Mesendoderm (in vitro differentiated cells): ENCODE data around the gene SLC44A2.

ENCODE experiments used
- DNase-seq: peaks from one replicate; pipeline ENCODE4 v3.0.0; 2013
- H2AK5ac ChIP-seq: 2 replicates; pipeline ENCODE4 v1.6.1; 2013; ENCODE audit warnings: low read length, inconsistent platforms
- H2BK120ac ChIP-seq: 2 replicates; pipeline ENCODE4 v1.6.1; 2013; ENCODE audit warnings: low read depth, mild to moderate bottlenecking, low read length, moderate library complexity, mixed read lengths
- H2BK15ac ChIP-seq: replicated peaks from 2 replicates; pipeline ENCODE4 v1.6.1; 2013; ENCODE audit warnings: low read depth, mild to moderate bottlenecking, moderate library complexity
- H2BK5ac ChIP-seq: 2 replicates; pipeline ENCODE4 v1.6.1; 2013; ENCODE audit warnings: low read length, inconsistent platforms
- H3K18ac ChIP-seq: 2 replicates; pipeline ENCODE4 v1.6.1; 2013; ENCODE audit warnings: mild to moderate bottlenecking, low read length, mixed read lengths
- H3K23ac ChIP-seq: one replicate; pipeline ENCODE4 v1.6.1; 2013; ENCODE audit warnings: low read length
- H3K27ac ChIP-seq: 2 replicates; pipeline ENCODE4 v1.5.1; 2013; ENCODE audit warnings: low read depth, mild to moderate bottlenecking, inconsistent platforms, low read length, moderate library complexity
- H3K27me3 ChIP-seq: 2 replicates; pipeline ENCODE4 v1.6.1; 2013; ENCODE audit warnings: low read length, control low read depth, mild to moderate bottlenecking, inconsistent platforms; ENCODE audit not compliant: insufficient read depth, poor library complexity
- H3K36me3 ChIP-seq: 2 replicates; pipeline ENCODE4 v1.6.1; 2013; ENCODE audit warnings: low read length, inconsistent platforms; ENCODE audit not compliant: control insufficient read depth, insufficient read depth
- H3K4ac ChIP-seq: one replicate; pipeline ENCODE4 v1.6.1; 2013; ENCODE audit warnings: low read depth, mild to moderate bottlenecking, low read length, moderate library complexity
- H3K4me1 ChIP-seq: 2 replicates; pipeline ENCODE4 v1.6.1; 2013; ENCODE audit warnings: low read depth, low read length, inconsistent platforms; ENCODE audit not compliant: control insufficient read depth
- H3K4me2 ChIP-seq: 2 replicates; pipeline ENCODE4 v1.6.1; 2013; ENCODE audit warnings: low read length
- H3K4me3 ChIP-seq: 2 replicates; pipeline ENCODE4 v1.5.1; 2013; ENCODE audit warnings: mild to moderate bottlenecking, low read length
- H3K56ac ChIP-seq: one replicate; pipeline ENCODE4 v1.6.1; 2013; ENCODE audit warnings: low read length
- H3K79me1 ChIP-seq: 2 replicates; pipeline ENCODE4 v1.6.1; 2013; ENCODE audit warnings: low read length, inconsistent platforms
- H3K79me2 ChIP-seq: 2 replicates; pipeline ENCODE4 v1.6.1; 2013; ENCODE audit warnings: mild to moderate bottlenecking, low read length; ENCODE audit not compliant: control insufficient read depth, insufficient read depth
- H3K9ac ChIP-seq: 2 replicates; pipeline ENCODE4 v1.6.1; 2013; ENCODE audit warnings: low read length, inconsistent platforms
- H4K5ac ChIP-seq: one replicate; pipeline ENCODE4 v1.6.1; 2013; ENCODE audit warnings: low read length
- H4K8ac ChIP-seq: one replicate; pipeline ENCODE4 v1.6.1; 2013; ENCODE audit warnings: low read depth, mild to moderate bottlenecking, control low read depth, low read length, moderate library complexity
- WGBS: extraction: QIAGEN DNeasy Blood & Tissue Kit; methylation state at CpG from one replicate; pipeline ENCODE4 v1.1.7; 2013; ENCODE audit warnings: low lambda C conversion rate, missing lambda C conversion rate; ENCODE audit not compliant: insufficient coverage; ENCODE audit errors: extremely low coverage; 5-methylcytosine and 5-hydroxymethylcytosine counted together

The SLC44A2 gene

GRCh38 chr19:10686661-10687517, 61.5 kb downstream of the SLC44A2 start:
- Histone ChIP-seq H4K8ac (no peak overlapping the region), H3K79me2 (peaks cover 29% of the 10 kb centered on the region), H3K79me1 (peaks cover 28% of the 10 kb centered on the region), H4K5ac (no peak overlapping the region), H3K27me3 (no peaks in the 10 kb centered on the region), H3K4me3 (no peak overlapping the region), H2BK5ac (no peak overlapping the region), H3K36me3 (peaks cover 59% of the 10 kb centered on the region), H3K4ac (no peak overlapping the region), H3K27ac (no peak overlapping the region), H3K4me1 (no peaks in the 10 kb centered on the region), H2BK120ac (no peak overlapping the region), H2AK5ac (no peak overlapping the region), H3K56ac (no peak overlapping the region), H3K4me2 (no peak overlapping the region), H3K9ac (no peak overlapping the region), H2BK15ac (no peak overlapping the region), H3K18ac (no peak overlapping the region), H3K23ac (no peak overlapping the region)
- DNase-seq, result no peak
- WGBS, result no CpG with 5 or more reads among the region's 31 CpGs

GRCh38 chr19:10687518-10688288, 62.4 kb downstream of the SLC44A2 start:
- Histone ChIP-seq H3K27me3 (no peaks in the 10 kb centered on the region), H3K79me1 (peaks cover 23% of the 10 kb centered on the region), H3K23ac (no peak overlapping the region), H2AK5ac (no peak overlapping the region), H3K56ac (no peak overlapping the region), H3K27ac (no peak overlapping the region), H3K4me3 (no peak overlapping the region), H3K79me2 (peaks cover 23% of the 10 kb centered on the region), H2BK15ac (no peak overlapping the region), H3K9ac (no peak overlapping the region), H3K4me2 (no peak overlapping the region), H3K4ac (no peak overlapping the region), H3K36me3 (peaks cover 55% of the 10 kb centered on the region), H4K8ac (no peak overlapping the region), H3K4me1 (no peaks in the 10 kb centered on the region), H3K18ac (no peak overlapping the region), H2BK120ac (no peak overlapping the region), H2BK5ac (no peak overlapping the region), H4K5ac (no peak overlapping the region)
- no CpG with 5 or more reads among the region's 25 CpGs for WGBS
- no peak for DNase-seq

GRCh38 chr19:10688545-10689280, 63.4 kb downstream of the SLC44A2 start:
- Histone ChIP-seq H3K4me2 (no peak overlapping the region), H2BK120ac (no peak overlapping the region), H3K4ac (no peak overlapping the region), H3K4me3 (no peak overlapping the region), H3K79me1 (peaks cover 19% of the 10 kb centered on the region), H4K8ac (no peak overlapping the region), H3K56ac (no peak overlapping the region), H2BK15ac (no peak overlapping the region), H3K27me3 (no peaks in the 10 kb centered on the region), H3K36me3 (peaks cover 45% of the 10 kb centered on the region), H2BK5ac (no peak overlapping the region), H3K4me1 (no peaks in the 10 kb centered on the region), H3K23ac (no peak overlapping the region), H4K5ac (no peak overlapping the region), H3K18ac (no peak overlapping the region), H2AK5ac (no peak overlapping the region), H3K27ac (no peak overlapping the region), H3K79me2 (peaks cover 19% of the 10 kb centered on the region), H3K9ac (no peak overlapping the region)
- WGBS, result no CpG with 5 or more reads among the region's 27 CpGs
- no peak for DNase-seq

DNA sequence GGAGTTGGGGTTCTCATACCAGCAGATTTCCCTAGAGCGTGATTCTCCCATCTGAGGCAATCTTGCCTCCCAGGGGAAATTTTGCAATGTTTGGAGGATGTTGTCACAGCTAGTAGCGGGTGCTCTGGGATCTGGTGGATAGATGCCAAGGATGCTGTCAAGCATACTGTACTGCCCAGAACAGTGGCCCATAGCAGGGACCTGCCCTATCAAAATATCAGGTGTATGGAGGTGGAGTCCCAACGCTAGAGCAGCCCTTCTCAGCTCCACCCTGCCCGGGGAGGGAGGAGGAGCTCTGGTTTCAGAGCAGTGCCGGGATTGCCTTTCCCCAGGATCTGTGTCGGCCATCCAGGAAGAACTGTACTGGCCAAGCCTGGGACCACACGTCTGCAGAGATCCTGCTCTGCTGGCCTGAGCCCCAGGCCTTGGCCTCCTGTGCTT, 65.0 kb downstream of the SLC44A2 start:
- Histone ChIP-seq H3K36me3 (peaks cover 37% of the 10 kb centered on the region), H3K56ac (no peak overlapping the region), H3K4me3 (no peak overlapping the region), H2BK15ac (no peak overlapping the region), H2BK120ac (no peak overlapping the region), H3K9ac (no peak overlapping the region), H3K27ac (no peak overlapping the region), H3K4me2 (no peak overlapping the region), H4K5ac (no peak overlapping the region), H3K18ac (no peak overlapping the region), H3K79me2 (peaks cover 10% of the 10 kb centered on the region), H3K23ac (no peak overlapping the region), H2BK5ac (no peak overlapping the region), H3K79me1 (peaks cover 15% of the 10 kb centered on the region), H3K27me3 (no peaks in the 10 kb centered on the region), H3K4ac (no peak overlapping the region), H2AK5ac (no peak overlapping the region), H4K8ac (no peak overlapping the region), H3K4me1 (no peaks in the 10 kb centered on the region)
- no CpG with 5 or more reads among the region's 7 CpGs for WGBS
- DNase-seq, result peak; percentile 25

DNA sequence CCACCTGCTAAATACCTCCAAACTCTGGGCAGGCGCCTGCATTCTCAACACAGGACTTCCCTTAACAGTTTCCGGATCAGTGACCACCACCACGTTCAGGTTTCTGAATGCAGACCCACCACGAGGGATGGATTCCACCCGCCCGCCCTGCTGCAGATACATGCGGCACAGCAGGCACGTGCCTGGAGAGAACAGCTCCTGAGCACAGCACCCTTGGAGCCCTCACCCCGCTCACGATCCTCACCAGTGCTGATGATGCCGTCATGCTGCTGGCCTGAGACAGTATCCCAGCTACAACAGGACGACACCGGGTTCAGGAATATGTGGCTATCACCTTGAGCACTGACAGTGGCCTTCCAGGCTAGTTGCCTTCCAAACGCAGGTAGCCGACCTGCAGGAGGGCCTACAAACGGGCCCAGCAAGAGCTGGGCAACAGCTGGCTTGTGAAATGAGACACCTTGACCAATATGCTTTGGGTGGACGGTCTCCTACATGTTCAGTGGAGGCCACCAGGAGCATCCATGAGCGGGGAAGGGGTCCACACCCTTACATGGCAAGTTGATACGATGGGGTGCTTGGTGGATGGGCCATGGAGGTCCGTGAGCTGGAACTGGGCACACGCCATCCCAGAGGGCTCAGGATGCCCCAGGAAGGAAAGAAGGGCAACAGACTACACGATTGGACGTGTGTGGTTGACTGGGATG, 66.0 kb downstream of the SLC44A2 start:
- H3K79me1 ChIP-seq, result peaks cover 11% of the 10 kb centered on the region
- no peak overlapping the region for H4K8ac ChIP-seq
- H4K5ac ChIP-seq, result no peak overlapping the region
- H2AK5ac ChIP-seq, result no peak overlapping the region
- DNase-seq, result no peak
- H3K56ac ChIP-seq, result no peak overlapping the region
- H3K4me1 ChIP-seq, result no peaks in the 10 kb centered on the region
- H3K18ac ChIP-seq, result no peak overlapping the region
- no peak overlapping the region for H3K9ac ChIP-seq
- H2BK5ac ChIP-seq, result no peak overlapping the region
- no peak overlapping the region for H3K4ac ChIP-seq
- peaks cover 32% of the 10 kb centered on the region for H3K36me3 ChIP-seq
- no CpG with 5 or more reads among the region's 23 CpGs for WGBS
- no peak overlapping the region for H3K27ac ChIP-seq
- no peak overlapping the region for H2BK120ac ChIP-seq
- H2BK15ac ChIP-seq, result no peak overlapping the region
- no peaks in the 10 kb centered on the region for H3K27me3 ChIP-seq
- H3K4me2 ChIP-seq, result no peak overlapping the region
- no peak overlapping the region for H3K23ac ChIP-seq
- H3K4me3 ChIP-seq, result no peak overlapping the region
- peaks cover 7% of the 10 kb centered on the region for H3K79me2 ChIP-seq
